Activated B cell treated with CpG ODN at 0.5 μM for 24 hours (primary cell): Measurements from ENCODE around the gene GGA2. TPM values are rescaled to one million over a fixed set of nuclear protein-coding genes. Genes with fewer than 3 reads are reported as not detected.
"Not testable (repeated sequence)": the region's sequence is repeated elsewhere in the genome, so short reads cannot be mapped to it uniquely, and the experiment has no call there.

ENCODE experiments used
- ATAC-seq: fragments of 200-7000 bp; cut with Tn5 transposase; one replicate; pipeline ENCODE4 v1.10.0; 2021; ENCODE audit warnings: low read depth, mild to moderate bottlenecking, moderate library complexity
- CTCF ChIA-PET: fragments of 350-600 bp; sonication (Branson Sonifier 250); formaldehyde crosslinking; loops from one replicate; lab custom pipeline; 2021; ENCODE audit warnings: antibody characterized with exemption; lab: Charles Lee
- POLR2A ChIA-PET: fragments of 350-600 bp; sonication (Branson Sonifier 250); formaldehyde crosslinking; loops from one replicate; lab custom pipeline; 2021; ENCODE audit warnings: antibody characterized with exemption; lab: Charles Lee
- DNase-seq: peaks from one replicate; pipeline ENCODE4 v3.0.0; 2022
- H3K27ac Mint-ChIP-seq: one replicate; pipeline ENCODE4 v1.8.0; 2020; ENCODE audit warnings: mixed read lengths
- H3K27me3 Mint-ChIP-seq: one replicate; pipeline ENCODE4 v1.8.0; 2021; ENCODE audit warnings: mixed read lengths
- H3K36me3 Mint-ChIP-seq: one replicate; pipeline ENCODE4 v1.8.0; 2021; ENCODE audit warnings: low read depth, mixed read lengths
- H3K4me1 Mint-ChIP-seq: one replicate; pipeline ENCODE4 v1.8.0; 2021; ENCODE audit warnings: mixed read lengths
- H3K4me3 Mint-ChIP-seq: one replicate; pipeline ENCODE4 v1.8.0; 2020; ENCODE audit warnings: mild to moderate bottlenecking, mixed read lengths
- H3K9me3 Mint-ChIP-seq: one replicate; pipeline ENCODE4 v1.8.0; 2020; ENCODE audit warnings: mixed read lengths
- CTCF ChIP-seq: fragments of 200-600 bp; IDR thresholded peaks from one replicate; pipeline ENCODE4 v1.8.0; 2022; ENCODE audit warnings: antibody characterized with exemption, mild to moderate bottlenecking
- intact Hi-C: fragments of 100-400 bp; cut with micrococcal nuclease; formaldehyde crosslinking; loops from one replicate; pipeline ENCODE4 v1.15.1; 2024
- total RNA-seq: library from RNA; stranded (reverse); gene quantifications from 2 replicates; pipeline ENCODE4 v1.2.3, GENCODE V29; 2022

Gene GGA2
- total RNA-seq, 1 donor from 2014 or later, result 281 TPM

- POLR2A ChIA-PET, result no interaction called here
- Mint-ChIP-seq H3K36me3 (peaks cover 41% of the 10 kb centered on the region), H3K4me1 (peaks cover 27% of the 10 kb centered on the region), H3K27ac (no peak overlapping the region), H3K27me3 (no peaks in the 10 kb centered on the region), H3K9me3 (no peaks in the 10 kb centered on the region), H3K4me3 (no peak overlapping the region)
- no peak for TF ChIP-seq CTCF
- CTCF ChIA-PET, result interaction anchor here (1.0 kb wide), 1 partner anchor 42 kb away, joined by 4 read pairs; no protein-coding TSS in a partner anchor
- DNase-seq, result no peak
- intact Hi-C loops, result no loop called here
- ATAC-seq, result no peak
Measured at GRCh38 chr16:23554536-23554935, 44.2 kb upstream of the GGA2 start.

DNA sequence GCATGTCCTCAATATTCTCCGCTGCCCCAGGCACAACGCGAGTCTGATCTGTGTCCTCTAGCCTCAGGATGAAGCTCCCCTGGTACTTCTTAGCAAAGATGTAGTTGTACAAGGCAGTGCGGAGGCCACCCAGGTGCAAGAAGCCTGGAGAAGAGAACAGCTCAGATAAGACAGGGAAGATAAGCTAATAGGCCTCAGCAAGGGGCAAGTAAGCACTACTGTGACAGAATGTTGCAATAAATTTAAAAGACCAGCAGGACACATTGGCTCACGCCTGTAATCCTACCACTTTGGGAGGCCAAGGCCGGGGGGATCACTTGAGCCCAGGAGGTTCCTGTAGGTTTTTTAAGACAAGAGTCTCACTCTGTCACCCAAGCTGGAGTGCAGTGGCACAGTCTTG is 41.9 kb upstream of the GGA2 start:
- H3K36me3 Mint-ChIP-seq, result peaks cover 54% of the 10 kb centered on the region
- no peak overlapping the region for H3K27ac Mint-ChIP-seq
- TF ChIP-seq CTCF, result no peak
- ChIA-PET POLR2A (no interaction called here), CTCF (no interaction called here)
- H3K27me3 Mint-ChIP-seq, result no peaks in the 10 kb centered on the region
- DNase-seq (no peak), ATAC-seq (no peak)
- peaks cover 12% of the 10 kb centered on the region for H3K4me1 Mint-ChIP-seq
- H3K4me3 Mint-ChIP-seq, result no peak overlapping the region
- no peaks in the 10 kb centered on the region for H3K9me3 Mint-ChIP-seq
- intact Hi-C loops, result no loop called here

GRCh38 chr16:23549938-23550337 is 39.6 kb upstream of the GGA2 start:
- H3K27me3 Mint-ChIP-seq, result no peaks in the 10 kb centered on the region
- no peak for ATAC-seq
- H3K4me1 Mint-ChIP-seq, result no peaks in the 10 kb centered on the region
- H3K27ac Mint-ChIP-seq, result no peak overlapping the region
- TF ChIP-seq CTCF, result no peak
- H3K36me3 Mint-ChIP-seq, result peaks cover 70% of the 10 kb centered on the region
- CTCF ChIA-PET, result no interaction called here
- DNase-seq, result no peak
- intact Hi-C loops, result no loop called here
- POLR2A ChIA-PET, result interaction anchor here (0.7 kb wide), 1 partner anchor 20 kb away, joined by 8 read pairs; no protein-coding TSS in a partner anchor
- H3K4me3 Mint-ChIP-seq, result no peak overlapping the region
- no peaks in the 10 kb centered on the region for H3K9me3 Mint-ChIP-seq

DNA sequence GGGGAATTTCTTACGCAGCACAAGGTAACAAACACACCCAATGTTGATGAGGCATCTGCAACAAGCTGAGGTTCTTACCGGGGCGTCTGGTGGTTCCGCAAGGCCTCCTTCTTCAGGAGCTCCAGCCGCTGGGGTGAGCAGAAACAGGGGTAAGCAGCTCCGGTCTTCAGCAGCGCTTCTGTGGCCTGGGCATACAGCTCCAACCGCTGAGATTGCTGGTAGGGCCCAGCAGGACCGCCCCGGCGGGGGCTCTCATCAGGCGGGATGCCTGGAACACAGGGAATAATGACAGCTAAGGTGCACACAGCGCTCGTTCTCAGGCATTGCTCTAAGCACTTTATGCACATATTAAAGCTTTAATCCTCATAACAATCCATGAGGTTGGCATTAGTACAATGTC is 34.1 kb upstream of the GGA2 start:
- POLR2A ChIA-PET, result interaction anchor here (0.7 kb wide), 1 partner anchor 13 kb away, joined by 3 read pairs; the partner anchor contains the start of genes EARS2 and UBFD1
- peaks cover 67% of the 10 kb centered on the region for H3K36me3 Mint-ChIP-seq

DNA sequence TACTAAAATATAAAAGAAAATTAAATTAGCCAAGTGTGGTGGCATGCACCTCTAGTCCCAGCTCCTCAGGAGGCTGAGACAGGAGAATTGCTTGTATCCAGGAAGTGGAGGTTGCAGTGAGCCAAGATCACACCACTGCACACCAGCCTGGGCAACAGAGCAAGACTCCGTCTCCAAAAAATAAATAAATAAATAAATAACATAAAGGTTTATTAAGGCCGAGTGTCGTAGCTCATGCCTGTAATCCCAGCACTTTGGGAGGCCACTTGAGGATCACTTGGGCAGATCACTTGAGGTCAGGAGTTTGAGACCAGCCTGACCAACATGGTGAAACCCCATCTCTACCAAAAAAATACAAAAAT is 30.5 kb upstream of the GGA2 start:
- H3K4me3 Mint-ChIP-seq, intact Hi-C loops, H3K9me3 Mint-ChIP-seq, H3K27me3 Mint-ChIP-seq, POLR2A ChIA-PET, CTCF ChIA-PET, H3K27ac Mint-ChIP-seq, H3K4me1 Mint-ChIP-seq, ATAC-seq, DNase-seq: not testable (repeated sequence)
- H3K36me3 Mint-ChIP-seq, result peaks cover 53% of the 10 kb centered on the region

More for the DNA sequence above, 34.1 kb upstream of the GGA2 start:
- DNase-seq, result no peak
- no peak for ATAC-seq
- CTCF ChIA-PET, result interaction anchor here (1.1 kb wide), 1 partner anchor 110 kb away, joined by 3 read pairs; no protein-coding TSS in a partner anchor
- intact Hi-C loops, result no loop called here
- H3K27ac Mint-ChIP-seq, result no peak overlapping the region
- H3K9me3 Mint-ChIP-seq, result no peaks in the 10 kb centered on the region
- no peaks in the 10 kb centered on the region for H3K4me1 Mint-ChIP-seq
- no peak overlapping the region for H3K4me3 Mint-ChIP-seq
- no peaks in the 10 kb centered on the region for H3K27me3 Mint-ChIP-seq
- TF ChIP-seq CTCF, result no peak
